GM08714 (cell line): ENCODE results near the gene ADAM33.

Source experiments
- H3K4me3 ChIP-seq: fragments of 200-500 bp; sonication (Bioruptor generic); 2 replicates; pipeline ENCODE4 v1.5.1; 2014; ENCODE audit warnings: mild to moderate bottlenecking, low read length, inconsistent platforms
- ZNF274 ChIP-seq: IDR thresholded peaks from 2 replicates; pipeline ENCODE4 v1.6.1; 2012; ENCODE audit warnings: mild to moderate bottlenecking, low read depth, low read length

Gene ADAM33

GRCh38 chr20:3681931-3682781 is at the start of gene ADAM33:
TSS of gene ADAM33 (minus strand) at chr20:3682010. CDS start at chr20:3682004, 6 bp downstream.
- TF ChIP-seq ZNF274, result no peak
- H3K4me3 ChIP-seq, result no peak within 1 kb of the TSS

- TF ChIP-seq ZNF274, result no peak
Measured at GRCh38 chr20:3730803-3731672, 49.2 kb upstream of the ADAM33 start.

GRCh38 chr20:3729811-3730540 is 48.2 kb upstream of the ADAM33 start:
- no peak for TF ChIP-seq ZNF274
- H3K4me3 ChIP-seq, result no peak overlapping the region

More at GRCh38 chr20:3730803-3731672, 49.2 kb upstream of the ADAM33 start:
- no peak overlapping the region for H3K4me3 ChIP-seq

GRCh38 chr20:3729378-3729777 is 47.6 kb upstream of the ADAM33 start:
- no peak for TF ChIP-seq ZNF274

GRCh38 chr20:3728876-3729275 is 47.1 kb upstream of the ADAM33 start:
- TF ChIP-seq ZNF274, result no peak
- no peak overlapping the region for H3K4me3 ChIP-seq

More at GRCh38 chr20:3729378-3729777, 47.6 kb upstream of the ADAM33 start:
- no peak overlapping the region for H3K4me3 ChIP-seq

- TF ChIP-seq ZNF274, result no peak
- no peak overlapping the region for H3K4me3 ChIP-seq
Measured at GRCh38 chr20:3728354-3728753, 46.5 kb upstream of the ADAM33 start.

- TF ChIP-seq ZNF274, result no peak
- H3K4me3 ChIP-seq, result no peak overlapping the region
Measured at GRCh38 chr20:3727401-3728021, 45.7 kb upstream of the ADAM33 start.

- no peak for TF ChIP-seq ZNF274
- no peak overlapping the region for H3K4me3 ChIP-seq
Measured at GRCh38 chr20:3724356-3724755, 42.5 kb upstream of the ADAM33 start.

- no peak overlapping the region for H3K4me3 ChIP-seq
- no peak for TF ChIP-seq ZNF274
Measured at GRCh38 chr20:3723284-3723683, 41.5 kb upstream of the ADAM33 start.

- no peak for TF ChIP-seq ZNF274
- no peak overlapping the region for H3K4me3 ChIP-seq
Measured at GRCh38 chr20:3721912-3722311, 40.1 kb upstream of the ADAM33 start.

GRCh38 chr20:3720626-3721025 is 38.8 kb upstream of the ADAM33 start:
- no peak for TF ChIP-seq ZNF274

GRCh38 chr20:3720068-3720467 is 38.3 kb upstream of the ADAM33 start:
- no peak for TF ChIP-seq ZNF274
- H3K4me3 ChIP-seq, result no peak overlapping the region

More at GRCh38 chr20:3720626-3721025, 38.8 kb upstream of the ADAM33 start:
- H3K4me3 ChIP-seq, result no peak overlapping the region

- no peak for TF ChIP-seq ZNF274
- no peak overlapping the region for H3K4me3 ChIP-seq
Measured at GRCh38 chr20:3719046-3719445, 37.2 kb upstream of the ADAM33 start.

- no peak for TF ChIP-seq ZNF274
- no peak overlapping the region for H3K4me3 ChIP-seq
Measured at GRCh38 chr20:3716195-3716834, 34.5 kb upstream of the ADAM33 start.
